ENCODE measurements around the gene LRRC9. TPM values are rescaled to one million over a fixed set of nuclear protein-coding genes. Genes with fewer than 3 reads are reported as not detected.
"Not testable (repeated sequence)": the region's sequence is repeated elsewhere in the genome, so short reads cannot be mapped to it uniquely, and the experiment has no call there.

The LRRC9 gene
- polyA plus RNA-seq, 10 donors = 0.12 to 0.80 (median 0.41) TPM

DNA sequence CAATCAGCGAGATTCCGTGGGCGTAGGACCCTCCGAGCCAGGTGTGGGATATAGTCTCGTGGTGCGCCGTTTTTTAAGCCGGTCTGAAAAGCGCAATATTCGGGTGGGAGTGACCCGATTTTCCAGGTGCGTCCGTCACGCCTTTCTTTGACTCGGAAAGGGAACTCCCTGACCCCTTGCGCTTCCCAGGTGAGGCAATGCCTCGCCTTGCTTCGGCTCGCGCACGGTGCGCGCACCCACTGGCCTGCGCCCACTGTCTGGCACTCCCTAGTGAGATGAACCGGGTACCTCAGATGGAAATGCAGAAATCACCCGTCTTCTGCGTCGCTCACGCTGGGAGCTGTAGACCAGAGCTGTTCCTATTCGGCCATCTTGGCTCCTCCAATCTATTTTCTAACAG is 32.2 kb downstream of the LRRC9 start:
- DNase-seq = not testable (repeated sequence)

DNA sequence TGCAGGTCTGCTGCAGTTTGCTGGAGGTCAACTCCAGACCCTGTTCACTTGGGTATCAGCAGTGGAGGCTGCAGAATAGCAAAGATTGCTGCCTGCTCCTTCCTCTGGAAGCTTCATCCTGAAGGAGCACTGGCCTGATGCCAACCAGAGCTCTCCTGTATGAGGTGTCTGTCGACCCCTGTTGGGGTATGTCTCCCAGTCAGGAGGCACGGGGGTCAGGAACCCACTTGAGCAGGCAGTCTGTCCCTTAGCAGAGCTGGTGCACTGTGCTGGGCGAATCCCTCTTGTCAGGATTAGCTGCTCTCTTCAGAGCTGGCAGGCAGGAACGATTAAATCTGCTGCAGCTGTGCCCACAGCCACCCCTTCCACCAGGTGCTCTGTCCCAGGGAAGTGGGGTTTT is 37.9 kb downstream of the LRRC9 start:
- DNase-seq = not testable (repeated sequence)

DNA sequence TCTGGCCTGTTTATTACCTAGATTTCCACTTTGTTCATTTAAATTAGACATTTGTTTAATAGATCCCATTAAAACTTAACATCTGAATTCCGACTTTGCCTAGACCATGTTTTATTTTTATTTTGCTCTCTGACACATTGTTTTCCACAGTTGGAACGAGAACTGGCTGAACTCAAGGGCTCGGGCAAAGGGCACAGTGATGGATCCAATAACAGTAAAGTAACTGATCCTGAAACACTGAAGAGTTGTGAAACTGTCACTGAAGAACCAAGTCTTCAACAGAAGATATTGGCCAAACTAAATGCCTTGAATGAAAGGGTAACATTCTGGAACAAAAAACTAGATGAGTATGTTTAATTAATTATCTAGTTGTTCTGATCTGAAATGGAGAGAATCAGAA is 39.7 kb downstream of the LRRC9 start:
- no peak for DNase-seq

DNA sequence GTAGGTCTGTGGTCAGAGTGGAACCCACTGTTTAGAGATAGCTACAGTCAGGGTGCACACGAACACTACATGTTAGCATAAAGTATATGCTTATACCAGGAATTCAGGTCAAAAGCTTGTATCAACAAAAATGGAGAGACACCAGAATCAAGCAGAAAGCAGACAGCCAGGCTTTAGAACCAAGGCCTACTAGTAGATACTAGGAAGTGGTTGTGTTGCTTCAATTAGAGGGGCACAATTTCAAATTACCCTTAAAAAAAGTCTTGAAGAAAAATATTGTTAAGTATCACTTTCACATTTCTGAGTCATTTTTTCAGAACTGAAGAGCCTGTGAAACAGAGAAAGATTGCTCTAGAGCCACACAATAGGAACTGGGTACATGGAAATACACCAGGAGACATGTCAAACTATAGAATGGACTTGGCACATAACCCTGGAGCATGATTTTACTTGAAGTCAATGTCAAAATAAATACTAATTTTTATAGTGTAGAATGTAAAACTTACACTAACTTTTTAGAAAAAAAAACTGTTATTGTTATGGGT is 41.6 kb downstream of the LRRC9 start:
- DNase-seq = no peak

DNA sequence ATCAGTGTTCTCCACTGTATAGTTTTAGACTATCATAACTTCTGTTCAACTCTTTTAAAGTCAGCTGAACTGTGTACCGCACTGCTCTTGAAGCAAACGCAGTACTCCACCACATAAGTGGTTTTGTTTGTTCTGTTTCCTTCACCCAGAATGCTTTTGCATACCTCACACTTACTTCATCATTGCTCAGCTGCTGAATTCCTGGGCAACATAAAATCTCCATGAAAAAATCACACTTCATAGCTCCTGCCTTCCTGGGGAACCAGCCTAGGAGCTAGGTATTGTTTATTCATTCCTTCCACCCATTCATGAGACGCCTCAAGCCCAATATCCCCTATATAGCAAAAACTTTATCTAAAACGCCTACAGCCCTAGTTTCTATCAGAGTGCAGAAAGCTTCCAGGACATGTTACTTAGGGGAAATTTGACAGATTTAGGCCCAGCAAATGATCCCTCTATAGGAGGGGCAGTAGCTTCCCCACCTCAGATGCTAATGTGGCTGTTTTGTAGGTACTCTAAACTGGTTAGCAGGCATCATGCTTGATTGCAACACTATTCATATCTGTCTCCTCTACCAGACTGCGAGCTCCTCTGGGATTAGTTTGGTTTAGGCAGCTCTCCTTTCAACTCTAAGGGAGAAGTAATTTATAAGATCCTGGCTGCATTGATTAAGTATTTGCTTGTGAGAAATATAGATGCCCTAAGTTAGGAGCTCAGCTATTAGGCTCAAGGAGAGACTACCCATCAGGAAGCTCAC is 44.5 kb downstream of the LRRC9 start:
- DNase-seq = no peak

DNA sequence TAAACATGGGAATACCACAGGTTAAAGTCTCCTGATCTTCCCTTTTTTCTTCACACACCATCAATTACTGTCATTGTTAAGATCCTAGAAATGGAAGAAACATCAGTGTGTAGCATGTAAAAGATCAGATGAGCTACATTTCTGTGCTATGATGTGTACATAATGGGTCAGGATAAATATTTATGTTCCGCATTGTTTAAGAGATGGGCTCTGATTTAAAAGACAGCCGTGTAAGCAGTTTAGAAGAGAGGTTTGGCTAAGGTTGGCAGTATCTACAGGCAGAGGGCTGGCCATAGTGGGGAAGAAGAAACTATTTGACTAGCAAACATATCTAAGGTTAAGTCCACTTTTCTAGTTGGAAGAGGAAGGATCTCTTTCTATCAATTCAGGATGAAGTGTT is 49.4 kb downstream of the LRRC9 start:
- no peak for DNase-seq

DNA sequence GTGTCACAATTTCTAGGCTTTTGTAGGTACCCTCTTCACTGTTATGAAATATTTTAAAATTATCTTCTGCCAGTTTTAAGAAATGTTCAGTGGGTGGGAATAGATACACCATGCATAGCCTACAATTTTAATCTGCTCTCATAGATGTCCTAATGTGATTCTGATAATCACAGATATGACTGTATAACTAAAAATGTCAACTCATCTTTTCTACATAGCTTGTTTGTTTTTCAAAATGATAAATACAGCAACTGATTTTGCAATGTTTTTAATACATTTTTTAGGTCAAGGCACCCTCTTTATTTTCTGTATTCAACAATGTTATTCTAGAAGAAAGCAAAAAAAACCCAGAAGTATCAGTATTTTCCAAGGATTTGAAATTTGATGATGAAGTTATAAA is 61.6 kb downstream of the LRRC9 start:
- no peak for DNase-seq

DNA sequence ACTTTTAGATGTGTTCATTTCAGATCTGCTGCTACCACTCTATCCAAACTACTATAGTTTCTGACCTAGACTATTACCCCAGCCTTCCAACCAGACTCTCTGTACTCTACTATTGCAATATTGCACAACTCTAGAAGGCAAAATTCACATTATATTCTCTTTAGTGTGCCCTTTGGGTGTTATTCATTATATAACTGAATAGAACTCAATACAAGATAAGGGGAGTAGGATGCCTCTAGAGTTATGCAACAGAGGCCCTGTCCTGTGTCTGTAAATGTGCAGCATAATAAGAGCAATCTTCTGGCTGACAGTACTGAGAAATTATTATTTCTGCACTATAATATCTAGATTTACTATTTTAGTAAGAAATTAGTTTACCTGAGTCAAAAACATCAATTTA is 63.1 kb downstream of the LRRC9 start:
- DNase-seq = no peak

DNA sequence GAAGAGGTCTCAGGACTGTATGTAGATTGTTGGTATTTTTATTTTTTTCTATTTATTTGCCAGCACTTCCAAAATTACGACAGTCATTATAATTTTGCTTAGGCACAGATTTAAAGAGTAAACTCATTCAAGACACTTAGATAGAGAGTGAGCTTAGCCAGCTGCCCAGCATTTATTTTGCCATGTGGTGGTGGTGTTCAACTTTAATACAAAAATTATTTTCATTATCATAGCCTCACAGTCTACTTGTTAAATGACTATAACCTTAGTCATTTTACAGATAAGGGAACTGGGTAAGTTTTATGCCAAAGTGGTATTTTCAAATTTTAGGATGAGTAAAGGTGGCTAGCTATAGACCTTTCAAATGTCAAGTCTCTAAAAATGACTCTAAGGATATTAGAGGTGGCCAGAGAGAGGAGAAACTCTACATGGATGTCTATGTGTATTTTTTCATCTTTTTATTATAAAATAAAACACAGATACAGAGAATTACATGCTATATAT is 66.7 kb downstream of the LRRC9 start:
- DNase-seq = no peak

DNA sequence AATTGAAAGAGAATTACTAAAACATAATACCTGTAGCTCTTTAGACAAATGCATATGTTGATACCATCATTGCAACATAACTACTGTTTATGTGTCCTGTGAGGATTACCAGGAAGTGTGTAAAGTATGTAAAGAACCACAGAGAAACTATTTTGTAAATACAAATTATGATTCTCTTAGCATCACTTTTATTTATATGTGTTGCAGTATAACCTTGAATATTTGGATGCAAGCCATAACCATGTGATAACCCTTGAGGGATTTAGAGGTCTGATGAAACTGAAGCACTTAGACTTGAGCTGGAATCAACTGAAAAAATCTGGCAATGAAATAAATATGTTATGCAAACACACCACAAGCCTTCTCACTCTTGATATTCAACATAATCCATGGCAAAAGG is 77.5 kb downstream of the LRRC9 start:
- peak; percentile 44 to 71 (median 46) for DNase-seq

DNA sequence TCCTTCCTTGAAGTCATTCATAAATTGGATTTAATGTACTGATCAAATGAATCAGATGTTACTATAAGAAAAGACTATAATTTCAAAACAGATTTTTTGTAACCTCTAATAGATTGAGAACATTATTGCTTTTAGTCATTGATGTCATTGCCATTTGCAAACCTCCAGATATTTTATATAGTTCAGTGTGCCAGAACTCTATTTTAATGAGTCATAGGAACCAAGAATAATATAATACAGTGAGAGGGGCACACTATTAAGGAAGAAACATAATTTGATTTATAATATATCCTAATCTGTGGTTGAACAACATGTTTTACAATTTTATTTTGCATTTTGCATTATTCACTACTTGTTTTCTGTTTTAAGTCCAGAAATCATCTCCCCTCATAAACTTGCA is 78.0 kb downstream of the LRRC9 start:
- peak in 1 of 3 donors; percentile 27 for DNase-seq

DNA sequence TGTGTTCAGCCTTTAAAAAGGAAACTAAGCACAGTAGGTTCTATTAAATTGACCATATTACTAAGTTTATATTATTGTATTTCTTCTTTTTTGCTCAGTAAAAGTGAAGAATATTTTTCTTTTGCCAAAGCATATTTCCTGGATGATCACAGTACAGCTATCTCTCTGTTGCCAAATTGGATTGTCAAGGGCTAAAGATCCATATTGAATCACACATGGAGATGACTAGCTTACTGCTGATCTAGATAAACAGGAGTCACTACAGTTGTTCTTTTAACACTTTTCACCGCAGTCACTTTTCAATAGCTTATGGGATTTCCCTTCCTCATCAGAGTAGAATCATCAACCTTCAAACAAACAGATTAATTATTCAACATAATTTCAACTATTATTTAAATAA is 78.6 kb downstream of the LRRC9 start:
- peak in 1 of 3 donors; percentile 56 for DNase-seq

DNA sequence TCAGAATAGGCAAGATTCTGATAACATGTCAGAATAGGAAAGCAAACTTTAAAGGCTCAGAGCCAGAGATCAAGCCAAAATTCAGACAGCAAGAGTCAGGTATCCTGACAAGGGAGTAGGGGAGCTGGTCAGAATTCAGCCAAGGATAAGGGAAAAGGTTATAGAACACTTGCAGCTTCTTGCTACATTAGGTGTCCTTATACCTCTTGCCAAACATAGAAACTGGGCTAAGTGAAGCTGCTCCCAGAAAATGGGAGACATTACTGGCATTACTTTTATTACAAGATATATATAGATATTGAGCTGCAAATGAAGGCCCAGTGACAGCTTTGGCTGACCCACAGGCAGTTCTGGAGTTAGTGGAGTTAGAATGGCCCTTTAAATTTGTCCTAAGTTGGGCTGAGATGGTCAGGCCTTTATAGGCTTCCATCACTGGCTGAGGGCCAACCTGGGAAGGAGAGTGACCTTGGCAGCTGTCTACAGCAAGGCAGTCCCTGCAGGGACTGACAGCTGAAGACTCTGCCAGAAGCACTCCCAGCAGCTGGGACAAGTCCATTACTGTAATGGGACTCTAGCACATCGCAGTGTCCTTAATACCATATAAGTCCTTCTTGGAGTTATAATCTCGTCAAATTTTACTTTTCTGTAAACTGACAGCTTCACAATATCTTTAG is 83.0 kb downstream of the LRRC9 start:
- DNase-seq = peak; percentile 81 to 87 (median 81)

DNA sequence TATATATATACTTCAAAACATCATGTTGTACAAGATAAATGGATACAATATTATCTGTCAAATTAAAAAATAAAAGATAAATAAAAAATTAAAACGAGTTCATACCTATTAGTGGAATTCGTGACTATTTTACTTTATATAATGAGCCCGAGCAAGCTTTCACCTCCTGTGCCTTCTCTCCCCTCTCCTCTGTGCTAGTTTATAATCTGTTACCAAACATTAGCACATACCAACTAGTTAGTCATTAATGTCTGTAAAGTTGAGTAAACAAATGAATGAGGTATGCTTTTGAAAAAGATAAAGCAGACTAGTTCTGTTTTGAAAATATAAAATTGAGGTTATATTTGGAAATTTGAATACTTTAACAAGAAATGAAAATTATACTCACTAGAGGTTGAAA is 84.0 kb downstream of the LRRC9 start:
- DNase-seq = no peak

DNA sequence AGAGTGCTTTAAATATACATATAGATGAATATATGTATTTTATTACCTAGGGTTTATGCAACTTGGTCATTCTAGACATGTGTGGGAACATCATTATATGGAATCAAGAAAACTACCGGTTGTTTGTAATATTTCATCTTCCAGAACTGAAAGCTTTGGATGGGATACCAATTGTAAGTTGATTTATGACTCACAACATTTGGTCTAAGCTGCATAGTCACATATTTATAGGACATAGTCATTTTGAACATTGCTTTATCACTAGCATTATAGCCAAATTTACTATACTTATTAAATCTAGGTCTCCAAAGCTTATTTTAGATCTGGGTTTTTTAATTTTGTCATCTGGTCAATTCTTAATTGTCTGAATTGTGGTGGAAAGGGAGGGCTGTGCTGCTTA is 88.1 kb downstream of the LRRC9 start:
- DNase-seq = no peak

DNA sequence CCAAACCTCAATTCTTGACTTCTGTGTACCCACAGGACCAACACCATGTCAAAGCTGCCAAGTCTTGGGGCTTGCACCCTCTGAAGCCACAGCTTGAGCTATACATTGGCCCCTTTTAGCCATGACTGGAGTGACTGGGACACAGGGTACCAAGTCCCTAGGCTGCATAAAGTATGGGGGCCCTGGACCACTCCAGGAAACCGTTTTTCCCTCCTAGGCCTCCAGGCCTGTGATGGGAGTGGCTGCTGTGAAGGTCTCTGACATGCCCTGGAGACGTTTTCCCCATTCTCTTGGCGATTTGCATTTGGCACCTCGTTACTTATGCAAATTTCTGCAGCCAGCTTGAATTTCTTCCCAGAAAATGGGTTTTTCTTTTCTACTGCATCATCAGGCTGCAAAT is 90.3 kb downstream of the LRRC9 start:
- DNase-seq = not testable (repeated sequence)

DNA sequence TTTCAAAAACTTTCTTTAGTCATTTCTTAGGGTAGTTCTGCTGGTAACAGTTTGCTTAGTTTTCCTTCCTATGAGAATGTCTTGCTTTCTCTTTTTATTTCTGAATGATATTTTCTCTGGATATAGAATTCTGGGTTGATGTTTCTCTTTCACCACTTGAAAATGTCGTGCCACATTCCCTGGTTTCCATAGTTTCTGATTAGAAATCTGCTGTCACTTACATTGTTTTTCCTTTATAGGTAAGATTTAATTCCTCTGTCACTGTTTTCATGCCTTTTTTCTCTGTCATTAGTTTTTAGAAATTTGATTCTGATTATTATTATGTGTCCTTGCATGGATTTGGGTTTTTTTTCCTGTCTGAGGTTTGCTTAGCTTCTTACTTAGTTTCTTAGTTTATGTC is 94.5 kb downstream of the LRRC9 start:
- no peak for DNase-seq

DNA sequence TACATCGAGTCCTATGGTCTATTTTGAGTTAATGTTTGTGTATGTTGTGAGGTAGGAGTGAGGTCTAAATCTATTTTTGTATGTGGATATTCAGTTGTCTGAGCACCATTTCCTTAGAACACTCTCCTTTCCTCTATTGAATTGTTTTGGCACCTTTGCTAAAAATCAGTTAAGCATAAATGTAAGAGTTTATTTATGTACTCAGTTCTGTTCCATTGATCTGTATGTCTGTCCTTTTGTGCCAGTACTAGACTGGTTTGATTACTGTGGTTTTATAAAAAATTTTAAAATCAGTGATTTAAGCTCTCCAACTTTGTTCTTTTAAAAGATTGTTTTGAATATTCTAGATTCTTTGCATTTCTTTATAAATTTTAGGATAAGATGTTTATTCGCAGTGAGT is 101.7 kb downstream of the LRRC9 start:
- no peak for DNase-seq

DNA sequence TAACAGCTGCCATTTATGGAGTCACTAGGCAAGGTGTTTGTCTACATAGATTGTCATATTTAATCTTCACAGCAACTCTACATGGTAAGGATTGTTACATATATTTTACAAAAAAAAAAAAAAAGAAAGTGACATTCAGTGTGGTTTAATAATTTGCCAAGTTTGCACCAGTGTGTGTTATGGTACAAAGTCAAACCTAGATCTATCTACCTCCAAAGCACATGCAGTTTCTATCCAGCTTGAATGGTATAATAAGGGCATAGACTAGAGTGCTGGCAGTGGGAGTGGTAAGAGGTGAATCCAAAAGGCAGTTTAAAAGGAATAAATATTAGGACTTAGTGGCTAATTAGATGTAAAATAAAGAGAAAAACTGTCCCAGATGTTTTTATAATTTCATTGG is 105.6 kb downstream of the LRRC9 start:
- DNase-seq = no peak

DNA sequence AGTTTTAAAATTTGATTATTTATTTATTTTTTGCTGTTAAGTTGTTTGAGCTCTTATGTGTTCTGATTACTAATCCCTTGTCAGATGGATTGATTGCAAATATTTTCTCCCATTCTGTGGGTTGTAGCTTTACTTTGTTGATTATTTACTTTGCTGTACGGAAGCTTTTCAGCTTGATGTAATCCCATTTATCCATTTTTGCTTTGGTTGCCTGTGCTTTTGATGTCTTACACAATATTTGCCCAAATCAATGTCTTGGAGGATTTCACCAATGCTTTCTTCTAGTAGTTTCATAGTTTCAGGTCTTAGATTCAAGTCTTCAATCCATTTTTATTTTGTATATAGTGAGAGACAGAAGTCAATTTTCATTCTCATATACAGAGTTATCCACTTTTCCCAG is 115.2 kb downstream of the LRRC9 start:
- DNase-seq = no peak

DNA sequence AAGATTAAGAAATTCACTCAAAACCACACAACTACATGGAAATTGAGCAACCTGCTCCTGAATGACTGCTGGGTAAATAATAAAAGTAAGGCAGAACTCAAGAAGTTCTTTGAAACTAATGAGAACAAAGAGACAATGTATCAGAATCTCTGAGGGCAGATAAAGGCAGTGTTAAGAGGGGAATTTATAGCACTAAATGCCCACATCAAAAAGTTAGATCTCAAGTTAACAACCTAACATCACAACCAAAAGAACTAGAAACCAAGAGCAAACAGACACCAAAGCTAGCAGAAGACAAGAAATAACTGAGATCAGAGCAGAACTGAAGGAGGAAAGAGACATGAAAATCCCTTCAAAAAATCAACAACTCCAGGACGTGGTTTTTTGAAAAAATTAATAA is 128.0 kb downstream of the LRRC9 start:
- DNase-seq = not testable (repeated sequence)

DNA sequence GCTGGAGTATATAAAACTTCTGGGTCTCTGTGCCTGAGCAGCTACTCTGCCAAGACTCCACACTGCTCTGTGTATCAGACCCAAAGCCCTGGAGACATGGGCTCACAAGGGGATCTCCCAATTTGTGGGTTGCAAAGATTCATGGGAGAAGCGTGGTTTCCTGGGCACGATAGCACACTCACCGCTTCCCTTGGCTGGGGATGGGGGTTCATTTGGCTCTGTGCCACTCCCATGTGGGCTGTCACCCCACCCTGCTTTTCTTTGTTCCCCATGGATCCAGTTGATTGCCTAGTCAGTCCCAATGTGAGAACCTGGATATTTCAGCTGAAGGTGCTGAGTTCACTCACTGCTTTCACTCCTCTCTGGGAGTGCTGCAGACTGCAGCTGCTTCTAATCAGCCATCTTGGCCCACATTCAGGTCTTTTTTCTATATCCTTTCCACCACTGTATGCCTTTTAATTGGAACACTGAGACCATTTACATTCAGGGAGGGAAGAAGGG is 131.8 kb downstream of the LRRC9 start:
- DNase-seq = peak; percentile 60 to 90 (median 79)

DNA sequence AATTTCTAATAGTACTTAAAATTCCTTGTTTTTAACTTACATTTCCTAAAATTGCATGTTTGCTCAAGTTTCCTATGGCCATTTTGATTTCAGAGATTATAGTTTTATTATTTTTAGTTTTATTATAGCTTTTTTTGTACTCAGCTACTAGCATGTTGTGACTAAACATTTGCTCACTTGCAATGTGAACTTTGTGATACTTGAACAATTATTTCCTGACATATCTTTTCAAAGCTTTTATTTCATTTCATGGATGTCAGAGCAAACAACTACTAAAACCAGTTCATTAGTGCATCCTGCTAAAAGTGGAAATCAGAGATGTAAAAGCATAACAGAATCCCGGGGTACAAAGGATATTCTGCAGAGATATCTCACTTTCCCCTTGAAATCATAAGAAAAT is 138.1 kb downstream of the LRRC9 start:
- no peak for DNase-seq

Measured in muscle of back (tissue), 11 donors.